Spleen (tissue), 7 donors: ENCODE results near the gene ERV3-1.

ENCODE experiments used
- POLR2AphosphoS5 ChIP-seq, 3 donors: sonication (generic); formaldehyde crosslinking; IDR thresholded peaks; one replicate each; pipeline ENCODE4 v1.5.1; 2017; ENCODE audit warnings: antibody characterized with exemption in 3 of 3
- TF ChIP-seq, protein P1 (sequence below), 11 experiments: fragments of 200-600 bp in 7 of 11; fragments of 450-650 bp in 4 of 11; sonication (generic) in 4 of 11; IDR thresholded peaks in 8 of 11; conservative IDR thresholded peaks in 3 of 11; 1 replicate in 7 of 11; 2 replicates in 4 of 11; pipeline versions ENCODE4 v1.4.0 to v1.8.0; 2016 to 2021; ENCODE audit warnings: antibody characterized with exemption in 11 of 11, inconsistent platforms in 4 of 11, mild to moderate bottlenecking in 1 of 11
- donor health status: DM: no; HTN: no; CAD: no; lungs with moderate emphysema.
- donor health status: DM: no; HTN: no; CAD: no.
- donor health status: DM: no; HTN: no; CAD: no.

GRCh38 chr7:64947252-64948000, 59.1 kb downstream of the ERV3-1 start:
- TF ChIP-seq, protein P1, sequence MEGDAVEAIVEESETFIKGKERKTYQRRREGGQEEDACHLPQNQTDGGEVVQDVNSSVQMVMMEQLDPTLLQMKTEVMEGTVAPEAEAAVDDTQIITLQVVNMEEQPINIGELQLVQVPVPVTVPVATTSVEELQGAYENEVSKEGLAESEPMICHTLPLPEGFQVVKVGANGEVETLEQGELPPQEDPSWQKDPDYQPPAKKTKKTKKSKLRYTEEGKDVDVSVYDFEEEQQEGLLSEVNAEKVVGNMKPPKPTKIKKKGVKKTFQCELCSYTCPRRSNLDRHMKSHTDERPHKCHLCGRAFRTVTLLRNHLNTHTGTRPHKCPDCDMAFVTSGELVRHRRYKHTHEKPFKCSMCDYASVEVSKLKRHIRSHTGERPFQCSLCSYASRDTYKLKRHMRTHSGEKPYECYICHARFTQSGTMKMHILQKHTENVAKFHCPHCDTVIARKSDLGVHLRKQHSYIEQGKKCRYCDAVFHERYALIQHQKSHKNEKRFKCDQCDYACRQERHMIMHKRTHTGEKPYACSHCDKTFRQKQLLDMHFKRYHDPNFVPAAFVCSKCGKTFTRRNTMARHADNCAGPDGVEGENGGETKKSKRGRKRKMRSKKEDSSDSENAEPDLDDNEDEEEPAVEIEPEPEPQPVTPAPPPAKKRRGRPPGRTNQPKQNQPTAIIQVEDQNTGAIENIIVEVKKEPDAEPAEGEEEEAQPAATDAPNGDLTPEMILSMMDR (IDR thresholded peaks at IDR 0.05 in 8 of 11, conservative IDR thresholded peaks at IDR 0.05 in 3 of 11): no peak
- TF ChIP-seq POLR2AphosphoS5 (IDR thresholded peaks at IDR 0.05): peak in 1 of 3 donors; percentile 11
